GM18909 (cell line): ENCODE measurements around the gene ZNF117.
"Not testable (repeated sequence)": the region's sequence is repeated elsewhere in the genome, so short reads cannot be mapped to it uniquely, and the experiment has no call there.

Experiments used
- ATAC-seq: cut with Tn5 transposase; IDR thresholded peaks from one replicate; pipeline ENCODE4 v1.9.1; 2021; ENCODE audit warnings: mild to moderate bottlenecking; ENCODE audit not compliant: unreplicated experiment, poor library complexity

Gene ZNF117

DNA sequence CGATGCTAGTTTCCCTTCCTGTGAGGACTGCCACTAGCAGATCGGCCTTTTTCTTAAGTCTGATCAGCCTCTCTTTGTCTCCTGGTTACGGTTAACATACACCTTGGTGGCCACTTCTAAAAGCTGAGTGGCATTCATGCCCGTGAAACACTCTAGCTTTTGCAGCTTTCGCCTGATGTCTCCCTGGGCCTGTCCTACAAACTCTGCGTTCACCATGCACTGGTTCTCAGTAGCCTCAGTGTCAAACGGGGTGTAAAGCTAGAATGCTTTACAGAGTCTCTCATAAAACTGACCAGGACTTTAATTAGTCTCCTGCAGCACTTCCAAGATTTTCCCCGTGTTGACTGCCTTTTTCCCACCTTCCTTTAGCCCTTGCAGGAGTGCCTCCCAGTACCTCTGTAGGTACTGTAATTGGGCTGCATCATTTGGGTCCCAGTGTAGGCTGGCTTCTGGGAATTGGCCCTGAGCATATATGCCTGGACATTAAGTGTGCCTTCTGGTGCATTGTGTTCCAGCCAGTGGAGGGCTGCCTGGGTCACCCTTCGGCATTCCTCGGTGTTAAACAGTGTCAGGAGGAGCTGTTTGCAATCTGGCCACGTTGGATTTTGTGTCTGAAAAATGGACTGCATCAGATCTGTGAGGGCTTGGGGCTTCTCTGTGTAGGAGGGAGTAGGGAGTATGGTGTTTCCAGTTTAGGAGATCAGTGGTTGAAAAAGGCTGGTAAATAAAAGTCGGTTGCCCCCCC, 6.5 kb upstream of the ZNF117 start:
- ATAC-seq = no peak

DNA sequence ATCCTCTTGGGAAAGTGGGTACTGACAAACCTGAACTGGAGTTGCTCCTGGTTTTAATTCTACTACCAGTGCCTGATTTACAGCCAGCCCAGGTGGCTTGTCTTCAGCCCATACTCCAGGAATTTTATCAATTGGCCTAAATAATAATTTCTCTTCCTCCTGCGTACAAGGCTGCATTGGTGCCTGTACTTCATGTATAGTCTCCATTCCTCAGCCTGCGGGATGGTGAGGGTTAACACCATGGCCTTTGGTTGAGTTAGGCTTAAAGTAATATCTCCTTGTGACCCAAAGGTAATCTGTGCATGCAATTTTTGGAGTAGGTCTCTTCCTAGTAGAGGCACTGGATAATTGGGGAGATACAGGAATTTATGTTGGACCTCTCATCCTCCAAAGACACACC, 5.5 kb upstream of the ZNF117 start:
- no peak for ATAC-seq

DNA sequence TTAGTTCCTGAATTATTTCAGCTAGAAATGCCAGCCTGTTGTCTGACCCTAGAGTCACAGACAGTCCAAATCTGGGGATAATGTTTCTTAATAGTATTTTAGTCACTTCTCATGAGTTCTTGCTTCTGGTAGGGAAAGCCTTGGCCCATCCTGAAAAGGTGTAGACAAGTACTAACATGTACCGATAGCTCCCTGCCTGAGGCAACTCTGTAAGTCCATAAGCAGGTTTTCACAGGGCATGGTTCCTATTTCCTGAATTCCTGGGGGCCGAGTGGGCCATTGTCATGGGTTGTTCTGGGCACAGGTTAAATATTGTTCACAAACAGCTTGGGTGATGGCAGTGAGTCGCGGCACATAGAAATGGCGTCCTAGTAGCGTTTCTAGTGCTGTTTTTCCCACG, 3.1 kb upstream of the ZNF117 start:
- ATAC-seq = no peak

DNA sequence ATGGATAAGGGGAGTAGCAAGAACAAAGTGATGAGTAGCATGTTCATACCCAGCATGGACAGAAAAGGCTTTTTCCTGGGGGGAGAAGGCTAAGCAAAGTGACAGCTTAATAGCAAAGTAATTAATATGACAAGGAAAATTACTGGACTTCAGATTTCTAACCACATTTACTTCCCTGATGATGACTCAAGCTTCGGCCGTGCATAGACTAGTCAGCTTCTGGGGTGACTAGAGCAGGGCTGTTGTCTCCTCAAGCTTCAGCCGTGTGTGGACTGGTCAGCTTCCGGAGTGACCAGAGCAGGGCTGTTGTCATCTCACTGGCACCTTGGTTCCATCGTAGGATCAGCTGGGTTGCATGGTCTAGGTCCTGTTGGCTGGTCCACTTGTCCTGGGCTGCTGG, 2.1 kb upstream of the ZNF117 start:
- ATAC-seq = no peak

DNA sequence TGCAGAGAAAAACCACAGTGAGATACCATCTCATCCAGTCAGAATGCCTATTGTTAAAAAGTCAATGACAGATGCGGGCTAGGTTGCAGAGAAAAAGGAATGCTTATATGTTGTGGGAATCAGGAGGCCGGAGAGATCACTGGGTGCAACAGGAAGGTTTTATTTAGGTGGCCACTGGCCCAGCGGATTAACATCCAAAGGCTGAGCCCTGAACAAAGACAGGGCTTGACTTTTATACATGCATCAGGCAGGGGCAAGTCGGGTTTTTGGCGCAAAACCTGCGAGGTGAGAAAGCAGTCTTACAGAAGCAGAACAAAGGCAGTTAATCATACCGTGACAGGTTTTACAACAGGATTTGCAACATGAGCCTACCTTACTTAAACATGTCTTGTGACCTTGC, 620 bp downstream of the ZNF117 start:
- no peak for ATAC-seq

DNA sequence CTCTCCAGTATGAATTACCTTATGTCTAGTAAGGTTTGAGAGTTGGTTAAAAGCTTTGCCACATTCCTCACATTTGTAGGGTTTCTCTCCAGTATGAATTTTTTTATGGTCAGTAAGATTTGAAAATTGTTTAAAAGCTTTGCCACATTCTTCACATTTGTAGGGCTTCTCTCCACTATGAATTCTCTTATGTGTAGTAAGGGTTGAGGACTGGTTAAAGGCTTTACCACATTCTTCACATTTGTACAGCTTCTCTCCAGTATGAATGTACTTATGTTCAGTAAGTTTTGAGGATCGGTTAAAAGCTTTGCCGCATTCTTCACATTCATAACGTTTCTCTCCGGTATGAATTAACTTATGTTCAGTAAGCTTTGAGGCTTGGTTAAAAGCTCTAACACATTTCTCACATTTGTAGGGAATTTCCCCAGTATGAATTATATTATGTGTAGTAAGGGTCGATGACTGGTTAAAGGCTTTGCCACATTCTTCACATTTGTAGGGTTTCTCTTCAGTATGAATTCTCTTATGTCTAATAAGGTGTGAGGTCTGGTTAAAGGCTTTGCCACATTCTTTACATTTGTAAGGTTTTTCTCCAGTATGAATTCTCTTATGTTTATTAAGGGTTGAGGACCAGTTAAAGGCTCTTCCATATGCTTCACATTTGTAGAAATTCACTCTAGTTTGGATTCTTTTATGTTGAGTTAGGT, 12.2 kb downstream of the ZNF117 start:
- ATAC-seq = no peak

DNA sequence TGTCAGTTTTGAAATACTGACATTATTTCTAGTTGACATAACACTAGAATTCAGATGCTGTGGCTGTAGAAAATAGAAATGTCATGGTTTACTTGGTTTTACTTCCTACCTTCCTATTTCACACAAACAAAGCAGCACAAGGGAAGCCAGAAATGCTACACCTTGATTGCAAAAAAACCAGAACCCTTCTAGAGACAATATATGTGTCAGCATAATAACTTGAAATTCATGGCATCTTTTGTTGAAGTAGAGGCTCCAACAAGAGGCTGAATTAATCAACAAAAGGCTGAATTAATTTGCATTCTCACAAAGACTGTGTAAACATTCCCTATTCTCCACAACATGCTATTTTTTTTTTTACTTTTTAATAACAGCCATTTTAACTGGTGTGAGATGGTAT, 25.2 kb downstream of the ZNF117 start:
- ATAC-seq = no peak

DNA sequence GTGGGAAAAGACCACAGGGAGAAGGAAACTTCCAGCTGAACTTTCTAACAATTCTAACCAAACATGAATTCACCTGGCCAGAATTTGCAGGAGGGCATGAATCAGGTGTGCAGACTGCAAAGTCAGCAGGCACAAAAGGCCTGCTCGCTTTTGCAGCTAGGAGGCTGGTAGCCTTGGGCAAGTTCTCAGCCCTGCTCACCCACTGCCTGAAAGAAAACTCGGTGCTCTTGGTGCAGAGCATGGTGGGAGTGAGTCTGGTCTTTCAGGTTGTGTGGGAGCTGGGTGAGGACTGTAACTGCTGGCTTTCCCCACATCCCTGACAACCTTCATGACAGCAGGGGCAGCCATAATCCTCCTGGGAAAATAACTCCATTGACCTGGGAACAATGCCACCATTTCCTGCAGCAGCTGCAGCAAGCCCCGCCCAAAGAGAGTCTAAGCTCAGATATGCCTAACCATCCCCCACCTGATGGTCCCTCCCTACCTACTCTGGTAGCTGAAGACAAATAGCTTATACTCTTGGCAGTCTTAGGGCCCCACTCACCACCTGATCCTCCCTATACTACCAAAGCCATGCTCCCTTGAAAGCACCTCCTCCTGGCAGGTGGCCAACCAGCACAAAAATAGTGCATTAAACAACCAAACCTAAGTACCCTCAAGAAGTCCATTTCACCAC, 31.6 kb downstream of the ZNF117 start:
- no peak for ATAC-seq

DNA sequence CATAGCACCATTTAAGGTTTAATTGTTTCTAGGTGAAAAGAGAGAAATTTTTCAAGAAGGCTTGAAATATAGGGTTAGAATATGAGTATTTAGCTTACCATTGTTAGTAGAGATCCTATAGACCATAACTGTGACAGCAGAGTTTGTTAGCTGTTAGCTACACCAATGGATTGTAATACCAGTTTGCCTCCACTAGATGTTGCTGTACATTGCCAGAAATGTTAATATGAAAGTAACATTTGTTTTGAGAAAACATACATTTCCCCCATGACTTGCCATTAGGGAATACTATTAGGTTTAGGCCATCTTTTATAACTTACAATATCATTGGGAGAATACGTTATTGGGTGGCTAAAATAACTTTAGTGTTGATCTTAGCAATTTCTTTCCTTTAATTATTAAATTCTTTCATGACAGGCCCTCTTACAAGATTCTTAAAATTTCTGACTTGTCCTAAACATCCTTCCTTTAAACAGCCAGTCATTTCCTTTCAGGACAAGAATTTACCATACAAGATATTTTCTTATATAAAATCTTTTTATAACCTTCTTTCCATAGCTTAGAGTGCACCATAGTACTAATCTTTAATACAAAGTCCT, 39.5 kb downstream of the ZNF117 start:
- ATAC-seq = peak; percentile 60

DNA sequence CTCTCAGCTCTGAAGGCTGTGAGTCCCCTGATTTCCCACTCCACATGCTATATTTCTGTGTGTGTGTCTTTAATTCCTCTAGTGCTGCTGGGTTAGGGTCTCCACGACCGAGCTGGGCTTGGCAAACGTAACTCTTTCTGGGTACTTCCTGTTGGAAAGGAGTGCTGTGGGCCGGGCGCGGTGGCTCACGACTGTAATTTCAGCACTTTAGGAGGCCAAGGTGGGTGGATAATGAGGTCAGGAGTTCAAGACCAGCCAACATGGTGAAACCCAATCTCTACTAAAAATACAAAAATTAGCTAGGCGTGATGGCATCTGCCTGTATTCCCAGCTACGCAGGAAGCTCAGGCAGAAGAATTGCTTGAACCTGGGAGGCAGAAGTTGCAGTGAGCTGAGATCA, 40.2 kb downstream of the ZNF117 start:
- ATAC-seq = not testable (repeated sequence)

DNA sequence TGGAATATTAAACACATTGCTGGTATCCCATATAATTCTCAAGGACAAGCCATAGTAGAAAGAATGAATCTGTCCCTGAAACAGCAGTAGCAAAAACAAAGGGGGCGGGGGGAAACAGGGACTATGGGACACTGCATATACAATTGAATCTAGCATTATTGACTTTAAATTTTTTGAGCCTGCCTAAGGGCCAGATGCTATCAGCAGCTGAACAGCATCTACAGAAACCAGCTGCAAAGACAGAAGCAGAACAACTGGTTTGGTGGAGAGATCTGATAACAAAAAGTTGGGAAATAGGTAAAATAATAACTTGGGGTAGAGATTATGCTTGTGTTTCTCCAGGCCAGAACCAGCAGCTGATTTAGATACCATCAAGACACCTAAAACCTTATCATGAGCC, 42.1 kb downstream of the ZNF117 start:
- ATAC-seq = not testable (repeated sequence)

DNA sequence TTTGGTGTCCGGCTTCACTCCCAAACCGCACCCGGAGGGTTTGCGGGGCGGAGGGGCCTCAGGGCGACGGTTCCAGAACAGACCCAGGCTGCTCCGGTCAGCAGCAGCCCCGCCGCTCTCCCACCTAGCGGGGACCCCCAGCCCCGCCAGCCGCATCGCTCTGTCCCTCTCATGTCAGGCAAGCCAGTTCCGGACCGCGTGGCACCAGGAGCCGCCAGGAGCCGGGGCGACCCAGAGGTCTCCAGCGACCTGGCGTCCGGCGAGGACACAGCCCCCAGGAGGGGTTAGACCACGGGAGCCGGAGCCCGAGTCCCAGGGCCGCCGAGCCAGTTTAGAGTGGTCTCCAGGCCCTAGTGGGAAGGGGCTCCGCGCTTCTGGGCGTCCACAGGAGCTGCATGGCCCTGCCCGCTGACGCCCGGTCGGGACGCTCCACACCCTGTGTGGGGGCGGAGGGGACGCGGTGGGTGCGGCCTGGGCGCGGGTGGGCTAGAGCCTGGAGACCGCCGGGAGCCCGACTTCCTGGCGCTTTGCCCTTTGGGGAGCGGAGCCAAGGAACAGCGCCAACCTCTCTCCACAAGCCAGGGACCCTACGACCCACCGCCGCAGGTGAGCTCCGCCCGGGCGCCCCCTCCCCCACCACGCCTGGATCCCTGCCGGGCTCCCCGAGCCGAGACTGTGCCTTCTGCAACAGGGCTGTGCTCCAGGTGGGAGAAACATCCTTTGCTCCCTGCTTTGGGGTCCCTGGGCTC, 43.4 kb downstream of the ZNF117 start:
- ATAC-seq = no peak

DNA sequence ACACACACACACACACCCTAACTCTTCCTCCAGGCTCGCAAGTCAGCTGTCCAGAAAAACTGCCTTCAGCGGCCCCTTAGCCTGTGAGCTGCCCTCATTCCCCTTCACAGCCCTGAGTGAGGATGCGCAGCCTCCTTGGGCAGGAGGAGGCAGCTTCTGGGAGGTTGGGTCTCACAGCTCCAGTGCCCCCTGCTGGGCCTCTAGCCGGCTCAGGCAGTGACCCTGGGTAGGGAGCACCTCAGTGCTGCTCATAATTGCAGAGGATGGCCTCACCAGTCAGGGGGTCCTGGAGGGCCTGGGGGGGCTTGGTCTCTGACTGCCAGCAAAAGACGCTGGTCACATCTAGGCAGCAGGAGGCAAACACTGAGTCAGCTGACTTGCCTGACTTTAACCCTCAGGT, 44.1 kb downstream of the ZNF117 start:
- ATAC-seq = no peak

DNA sequence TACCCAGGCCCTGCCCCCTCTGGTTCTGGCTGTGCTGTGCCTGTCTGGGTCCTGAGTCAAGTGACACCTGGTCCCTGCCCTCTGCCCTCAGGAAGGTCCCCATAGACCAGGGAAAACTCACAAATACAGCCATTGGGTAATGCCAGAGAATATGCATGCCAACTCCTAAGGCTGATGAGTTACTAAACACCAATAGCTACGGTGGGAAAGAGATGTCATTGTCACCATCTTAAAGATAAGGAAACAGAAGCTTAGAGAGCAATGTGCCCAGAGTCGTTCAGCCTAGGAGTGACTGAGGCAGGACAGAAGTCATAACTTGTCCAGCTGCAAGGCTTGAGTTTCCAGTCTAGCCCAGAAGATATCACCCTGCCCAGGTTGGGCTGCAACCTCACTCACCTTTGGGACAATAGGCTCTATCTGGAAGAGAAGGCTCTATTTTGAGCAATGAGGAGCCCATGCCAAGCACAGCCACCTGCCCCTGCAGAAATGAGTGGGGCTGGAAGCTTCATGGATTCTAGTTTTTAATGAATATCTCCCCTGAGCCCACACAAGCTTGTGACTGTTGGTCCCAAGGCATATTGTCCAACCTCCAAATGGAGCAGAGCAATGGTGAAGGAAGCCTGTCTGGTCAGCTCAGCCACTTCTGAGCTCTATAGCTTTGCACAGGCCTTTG, 45.2 kb downstream of the ZNF117 start:
- no peak for ATAC-seq

DNA sequence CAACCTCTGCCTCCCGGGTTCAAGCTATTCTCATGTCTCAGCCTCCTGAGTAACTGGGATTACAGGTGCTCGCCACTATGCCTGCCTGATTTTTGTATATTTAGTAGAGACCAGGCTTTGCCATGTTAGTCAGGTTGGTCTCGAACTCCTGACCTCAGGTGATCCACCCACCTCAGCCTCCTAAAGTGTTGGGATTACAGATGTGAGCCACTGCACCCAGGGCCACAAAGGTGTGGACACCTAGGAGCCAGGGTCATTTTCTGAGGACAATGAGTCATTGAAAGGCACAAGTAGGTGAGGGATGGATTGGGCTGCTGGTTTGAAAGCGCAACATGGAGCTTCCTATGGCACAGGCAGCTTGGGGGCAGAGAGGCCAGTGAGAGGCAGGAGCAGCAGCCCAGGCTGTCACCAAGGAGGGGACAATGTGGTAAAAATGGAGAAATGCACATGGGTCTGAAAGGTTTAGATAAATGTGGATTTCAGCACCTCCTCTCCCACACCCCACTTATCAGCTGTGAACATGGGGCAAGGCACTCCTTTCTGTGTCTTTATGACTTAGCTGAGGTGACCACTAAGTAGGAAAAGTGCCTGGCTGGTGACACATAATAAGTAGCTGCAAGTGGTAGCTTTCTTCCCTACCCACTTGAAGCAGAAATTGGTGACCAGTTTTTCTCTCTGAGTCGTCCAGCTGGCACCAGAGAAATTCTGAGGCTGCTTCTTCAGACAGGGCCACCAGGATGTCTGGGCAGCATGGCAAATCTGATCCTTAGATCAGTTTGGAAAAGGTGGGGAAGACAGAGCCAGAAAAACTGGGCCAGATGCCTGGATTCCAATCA, 46.0 kb downstream of the ZNF117 start:
- not testable (repeated sequence) for ATAC-seq

DNA sequence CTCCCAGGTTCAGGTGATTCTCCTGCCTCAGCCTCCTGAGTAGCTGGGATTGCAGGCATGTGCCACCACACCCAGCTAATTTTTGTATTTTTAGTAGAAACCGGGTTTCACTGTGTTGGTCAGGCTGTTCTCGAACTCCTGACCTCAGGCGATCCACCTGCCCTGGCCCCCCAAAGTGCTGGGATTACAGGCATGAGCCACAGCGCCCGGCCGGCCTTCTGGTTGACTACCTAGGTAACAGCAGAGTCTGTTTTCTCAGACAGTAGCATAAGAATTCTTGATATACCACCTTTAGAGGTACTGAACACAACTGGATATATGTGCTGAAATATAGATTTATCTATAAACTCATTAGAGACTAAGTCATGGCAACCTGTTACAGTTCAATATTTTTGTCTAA, 50.8 kb downstream of the ZNF117 start:
- not testable (repeated sequence) for ATAC-seq

DNA sequence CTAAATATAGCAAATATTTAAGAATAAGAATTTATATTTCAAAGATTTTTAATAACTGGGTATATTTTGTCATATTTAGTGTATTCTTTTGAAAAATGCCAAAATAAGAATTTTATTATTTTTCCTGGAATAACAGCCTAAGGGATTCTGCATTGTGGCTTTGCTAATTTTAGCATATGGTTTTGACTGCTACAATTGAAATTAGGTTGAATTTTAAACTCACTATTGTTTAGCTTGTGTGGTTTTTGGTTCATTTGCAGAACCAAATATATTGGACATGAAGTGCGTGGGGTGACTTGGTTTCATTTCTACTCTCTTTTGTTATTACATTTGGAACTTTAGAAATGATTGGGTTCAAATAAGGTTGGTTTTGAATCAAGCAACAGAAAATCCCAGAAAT, 52.3 kb downstream of the ZNF117 start:
- no peak for ATAC-seq

DNA sequence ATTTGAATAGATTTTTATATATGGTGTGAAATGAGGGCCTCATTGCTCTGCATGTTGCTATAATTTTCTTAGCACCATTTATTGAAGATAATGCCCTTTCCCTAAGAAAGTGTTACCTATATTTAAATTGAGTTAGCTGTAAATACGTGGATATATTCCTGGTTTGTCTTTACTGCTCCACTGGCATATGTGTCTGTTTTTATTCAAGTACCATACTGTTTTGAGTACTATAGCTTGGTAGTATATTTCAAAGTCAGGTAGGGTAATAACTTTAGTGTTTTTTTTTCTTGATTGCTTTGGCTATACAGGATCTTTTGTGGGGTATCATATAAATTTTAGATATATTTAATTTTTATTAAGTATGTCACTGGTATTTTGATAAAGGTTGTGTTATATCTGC, 56.4 kb downstream of the ZNF117 start:
- no peak for ATAC-seq
